ENCODE data around the gene ZNF622.
"Not testable (repeated sequence)": the region's sequence is repeated elsewhere in the genome, so short reads cannot be mapped to it uniquely, and the experiment has no call there.

ZNF622 gene

GRCh38 chr5:16482891-16483290, 17.3 kb upstream of the ZNF622 start:
- Histone ChIP-seq H3K27ac (ENCODE audit: insufficient read depth, low read depth, low read length, poor library complexity, severe bottlenecking) (no peak overlapping the region), H3K27me3 (ENCODE audit: control insufficient read depth, insufficient read depth, low read length, poor library complexity, severe bottlenecking) (no peaks in the 10 kb centered on the region), H3K4me3 (ENCODE audit: insufficient read depth, low read depth, low read length) (no peak overlapping the region), H3K36me3 (ENCODE audit: control insufficient read depth, insufficient read depth, low read length) (no peaks in the 10 kb centered on the region), H3K9me3 (ENCODE audit: control insufficient read depth, low read length) (no peaks in the 10 kb centered on the region), H3K4me1 (ENCODE audit: control insufficient read depth, insufficient read depth, low read length) (no peaks in the 10 kb centered on the region)
- 90 to 91% methylated on average over 1 of the region's 2 CpGs for WGBS, 2 experiments

GRCh38 chr5:16480821-16481538, 15.4 kb upstream of the ZNF622 start:
- Histone ChIP-seq H3K36me3 (ENCODE audit: control insufficient read depth, insufficient read depth, low read length) (no peaks in the 10 kb centered on the region), H3K9me3 (ENCODE audit: control insufficient read depth, low read length) (no peaks in the 10 kb centered on the region), H3K27me3 (ENCODE audit: control insufficient read depth, insufficient read depth, low read length, poor library complexity, severe bottlenecking) (no peaks in the 10 kb centered on the region), H3K4me3 (ENCODE audit: insufficient read depth, low read depth, low read length) (no peak overlapping the region), H3K4me1 (ENCODE audit: control insufficient read depth, insufficient read depth, low read length) (no peaks in the 10 kb centered on the region), H3K27ac (ENCODE audit: insufficient read depth, low read depth, low read length, poor library complexity, severe bottlenecking) (no peak overlapping the region)
- WGBS, 2 experiments: 89 to 93% methylated on average over 6 of the region's 6 CpGs

- Histone ChIP-seq H3K36me3 (ENCODE audit: control insufficient read depth, insufficient read depth, low read length) (no peaks in the 10 kb centered on the region), H3K4me1 (ENCODE audit: control insufficient read depth, insufficient read depth, low read length) (no peaks in the 10 kb centered on the region), H3K27ac (ENCODE audit: insufficient read depth, low read depth, low read length, poor library complexity, severe bottlenecking) (no peak overlapping the region), H3K4me3 (ENCODE audit: insufficient read depth, low read depth, low read length) (no peak overlapping the region), H3K27me3 (ENCODE audit: control insufficient read depth, insufficient read depth, low read length, poor library complexity, severe bottlenecking) (no peaks in the 10 kb centered on the region), H3K9me3 (ENCODE audit: control insufficient read depth, low read length) (no peaks in the 10 kb centered on the region)
Measured at GRCh38 chr5:16480144-16480543, 14.5 kb upstream of the ZNF622 start.

GRCh38 chr5:16477541-16477940, 11.9 kb upstream of the ZNF622 start:
- H3K27ac ChIP-seq (ENCODE audit: insufficient read depth, low read depth, low read length, poor library complexity, severe bottlenecking): no peak overlapping the region
- no peak overlapping the region for H3K4me3 ChIP-seq (ENCODE audit: insufficient read depth, low read depth, low read length)
- no peaks in the 10 kb centered on the region for H3K4me1 ChIP-seq (ENCODE audit: control insufficient read depth, insufficient read depth, low read length)
- H3K9me3 ChIP-seq (ENCODE audit: control insufficient read depth, low read length): no peaks in the 10 kb centered on the region
- WGBS, 2 experiments: 88 to 93% methylated on average over 3 of the region's 3 CpGs
- H3K36me3 ChIP-seq (ENCODE audit: control insufficient read depth, insufficient read depth, low read length): no peaks in the 10 kb centered on the region
- no peaks in the 10 kb centered on the region for H3K27me3 ChIP-seq (ENCODE audit: control insufficient read depth, insufficient read depth, low read length, poor library complexity, severe bottlenecking)

GRCh38 chr5:16476417-16476816, 10.8 kb upstream of the ZNF622 start:
- H3K4me1 ChIP-seq (ENCODE audit: control insufficient read depth, insufficient read depth, low read length); H3K9me3 ChIP-seq (ENCODE audit: control insufficient read depth, low read length); H3K36me3 ChIP-seq (ENCODE audit: control insufficient read depth, insufficient read depth, low read length); H3K27me3 ChIP-seq (ENCODE audit: control insufficient read depth, insufficient read depth, low read length, poor library complexity, severe bottlenecking); H3K4me3 ChIP-seq (ENCODE audit: insufficient read depth, low read depth, low read length); H3K27ac ChIP-seq (ENCODE audit: insufficient read depth, low read depth, low read length, poor library complexity, severe bottlenecking): not testable (repeated sequence)
- WGBS, 2 experiments: 88 to 92% methylated on average over 3 of the region's 3 CpGs

- WGBS, 2 experiments: 89% methylated on average over 2 of the region's 3 CpGs; no CpG with 5 or more reads in 1 of the 2 experiments
- Histone ChIP-seq H3K27me3 (ENCODE audit: control insufficient read depth, insufficient read depth, low read length, poor library complexity, severe bottlenecking) (no peaks in the 10 kb centered on the region), H3K9me3 (ENCODE audit: control insufficient read depth, low read length) (no peaks in the 10 kb centered on the region), H3K36me3 (ENCODE audit: control insufficient read depth, insufficient read depth, low read length) (no peaks in the 10 kb centered on the region), H3K4me3 (ENCODE audit: insufficient read depth, low read depth, low read length) (no peak overlapping the region), H3K27ac (ENCODE audit: insufficient read depth, low read depth, low read length, poor library complexity, severe bottlenecking) (no peak overlapping the region), H3K4me1 (ENCODE audit: control insufficient read depth, insufficient read depth, low read length) (peaks cover 2% of the 10 kb centered on the region)
Measured at GRCh38 chr5:16471387-16471786, 5.8 kb upstream of the ZNF622 start.

- Histone ChIP-seq H3K9me3 (ENCODE audit: control insufficient read depth, low read length) (no peaks in the 10 kb centered on the region), H3K4me3 (ENCODE audit: insufficient read depth, low read depth, low read length) (no peak overlapping the region), H3K27ac (ENCODE audit: insufficient read depth, low read depth, low read length, poor library complexity, severe bottlenecking) (no peak overlapping the region), H3K4me1 (ENCODE audit: control insufficient read depth, insufficient read depth, low read length) (peaks cover 12% of the 10 kb centered on the region), H3K27me3 (ENCODE audit: control insufficient read depth, insufficient read depth, low read length, poor library complexity, severe bottlenecking) (no peaks in the 10 kb centered on the region), H3K36me3 (ENCODE audit: control insufficient read depth, insufficient read depth, low read length) (peaks cover 8% of the 10 kb centered on the region)
- WGBS, 2 experiments: 90 to 93% methylated on average over 3 of the region's 3 CpGs
Measured at GRCh38 chr5:16467363-16468219, 2.0 kb upstream of the ZNF622 start.

- Histone ChIP-seq H3K27me3 (ENCODE audit: control insufficient read depth, insufficient read depth, low read length, poor library complexity, severe bottlenecking) (no peaks in the 10 kb centered on the region), H3K27ac (ENCODE audit: insufficient read depth, low read depth, low read length, poor library complexity, severe bottlenecking) (no peak overlapping the region), H3K4me1 (ENCODE audit: control insufficient read depth, insufficient read depth, low read length) (peaks cover 12% of the 10 kb centered on the region), H3K36me3 (ENCODE audit: control insufficient read depth, insufficient read depth, low read length) (peaks cover 29% of the 10 kb centered on the region), H3K4me3 (ENCODE audit: insufficient read depth, low read depth, low read length) (peak overlapping the region; percentile 99), H3K9me3 (ENCODE audit: control insufficient read depth, low read length) (no peaks in the 10 kb centered on the region)
- WGBS, 2 experiments: 11 to 12% methylated on average over 40 of the region's 40 CpGs
Measured at GRCh38 chr5:16464664-16465543, 696 bp downstream of the ZNF622 start.

- WGBS, 2 experiments: 80 to 91% methylated on average over 1 of the region's 1 CpG
- Histone ChIP-seq H3K9me3 (ENCODE audit: control insufficient read depth, low read length) (no peaks in the 10 kb centered on the region), H3K4me3 (ENCODE audit: insufficient read depth, low read depth, low read length) (peak overlapping the region; percentile 99), H3K4me1 (ENCODE audit: control insufficient read depth, insufficient read depth, low read length) (peaks cover 12% of the 10 kb centered on the region), H3K27me3 (ENCODE audit: control insufficient read depth, insufficient read depth, low read length, poor library complexity, severe bottlenecking) (no peaks in the 10 kb centered on the region), H3K27ac (ENCODE audit: insufficient read depth, low read depth, low read length, poor library complexity, severe bottlenecking) (no peak overlapping the region), H3K36me3 (ENCODE audit: control insufficient read depth, insufficient read depth, low read length) (peaks cover 29% of the 10 kb centered on the region)
Measured at GRCh38 chr5:16464231-16464630, 1.4 kb downstream of the ZNF622 start.

- no peak overlapping the region for H3K27ac ChIP-seq (ENCODE audit: insufficient read depth, low read depth, low read length, poor library complexity, severe bottlenecking)
- peaks cover 29% of the 10 kb centered on the region for H3K36me3 ChIP-seq (ENCODE audit: control insufficient read depth, insufficient read depth, low read length)
- no peaks in the 10 kb centered on the region for H3K27me3 ChIP-seq (ENCODE audit: control insufficient read depth, insufficient read depth, low read length, poor library complexity, severe bottlenecking)
- 100% methylated on average over 1 of the region's 1 CpG for WGBS, 2 experiments
- peaks cover 10% of the 10 kb centered on the region for H3K4me1 ChIP-seq (ENCODE audit: control insufficient read depth, insufficient read depth, low read length)
- no peak overlapping the region for H3K4me3 ChIP-seq (ENCODE audit: insufficient read depth, low read depth, low read length)
- H3K9me3 ChIP-seq (ENCODE audit: control insufficient read depth, low read length): no peaks in the 10 kb centered on the region
Measured at GRCh38 chr5:16461782-16462181, 3.8 kb downstream of the ZNF622 start.

Measured in ectodermal cell (in vitro differentiated cells).